Mesenchymal stem cell (in vitro differentiated cells and primary cell): ENCODE measurements around the gene DNAJB6.

Source experiments
- DNase-seq: peaks from one replicate; pipeline ENCODE4 v3.0.0-alpha.2; 2013
- H2AFZ ChIP-seq: one replicate; pipeline ENCODE4 v1.6.1; 2013; ENCODE audit warnings: low read depth, mild to moderate bottlenecking, control low read depth, inconsistent platforms, low read length, moderate library complexity
- H2AK5ac ChIP-seq: 2 replicates; pipeline ENCODE4 v1.6.1; 2013; ENCODE audit warnings: low read length, moderate library complexity, mild to moderate bottlenecking, inconsistent platforms; ENCODE audit not compliant: severe bottlenecking
- H2BK120ac ChIP-seq: one replicate; pipeline ENCODE4 v1.6.1; 2013; ENCODE audit warnings: low read depth, mild to moderate bottlenecking, inconsistent platforms, low read length, moderate library complexity
- H2BK12ac ChIP-seq, 2 experiments: one replicate each; pipeline ENCODE4 v1.6.1; 2013; ENCODE audit warnings: inconsistent platforms in 2 of 2, low read length in 2 of 2, mild to moderate bottlenecking in 2 of 2, moderate library complexity in 2 of 2, control low read depth in 1 of 2
- H2BK15ac ChIP-seq: one replicate; pipeline ENCODE4 v1.6.1; 2013; ENCODE audit warnings: mild to moderate bottlenecking, low read depth, inconsistent platforms; ENCODE audit not compliant: poor library complexity, severe bottlenecking
- H2BK5ac ChIP-seq: 2 replicates; pipeline ENCODE4 v1.6.1; 2013; ENCODE audit warnings: low read depth, mild to moderate bottlenecking, low read length, control low read depth, inconsistent platforms; ENCODE audit not compliant: poor library complexity, severe bottlenecking
- H3K14ac ChIP-seq, 2 experiments: one replicate each; pipeline ENCODE4 v1.6.1; 2013; ENCODE audit warnings: inconsistent platforms in 2 of 2, low read length in 2 of 2, control low read depth in 1 of 2, mild to moderate bottlenecking in 1 of 2, moderate library complexity in 1 of 2
- H3K18ac ChIP-seq, 2 experiments: one replicate each; pipeline ENCODE4 v1.6.1; 2013; ENCODE audit warnings: inconsistent platforms in 2 of 2, low read length in 2 of 2, control low read depth in 1 of 2, low read depth in 1 of 2, mild to moderate bottlenecking in 1 of 2
- H3K23ac ChIP-seq, 2 experiments: one replicate each; pipeline ENCODE4 v1.6.1; 2013; ENCODE audit warnings: inconsistent platforms in 2 of 2, low read length in 2 of 2, mild to moderate bottlenecking in 2 of 2, moderate library complexity in 2 of 2, control low read depth in 1 of 2
- H3K27ac ChIP-seq: 2 replicates; pipeline ENCODE4 v1.5.1; 2013; ENCODE audit warnings: mild to moderate bottlenecking, moderate library complexity, low read length, control low read depth, inconsistent platforms; ENCODE audit not compliant: poor library complexity, severe bottlenecking
- H3K27me3 ChIP-seq, 2 experiments: 2 replicates each; pipeline versions ENCODE4 v1.6.1 to v1.7.0; 2013; ENCODE audit warnings: low read length in 2 of 2, mild to moderate bottlenecking in 2 of 2, moderate library complexity in 2 of 2, control low read depth in 1 of 2, inconsistent platforms in 1 of 2; ENCODE audit not compliant: control insufficient read depth in 1 of 2, insufficient read depth in 1 of 2
- H3K36me3 ChIP-seq, 2 experiments: 2 replicates each; pipeline versions ENCODE4 v1.6.1 to v1.7.0; 2013; ENCODE audit warnings: low read length in 2 of 2, control low read depth in 1 of 2, inconsistent platforms in 1 of 2, low read depth in 1 of 2, mild to moderate bottlenecking in 1 of 2; ENCODE audit not compliant: insufficient read depth in 2 of 2, control insufficient read depth in 1 of 2
- H3K4ac ChIP-seq, 2 experiments: one replicate each; pipeline ENCODE4 v1.6.1; 2013; ENCODE audit warnings: inconsistent platforms in 2 of 2, low read length in 2 of 2, mild to moderate bottlenecking in 2 of 2, moderate library complexity in 2 of 2, control low read depth in 1 of 2, low read depth in 1 of 2
- H3K4me1 ChIP-seq: 2 replicates; pipeline ENCODE4 v1.6.1; 2013; ENCODE audit warnings: low read depth, low read length, control low read depth; ENCODE audit not compliant: control insufficient read depth, insufficient read depth
- H3K4me2 ChIP-seq: 2 replicates; pipeline ENCODE4 v1.6.1; 2013; ENCODE audit warnings: low read length, mild to moderate bottlenecking, inconsistent platforms; ENCODE audit not compliant: poor library complexity, severe bottlenecking
- H3K4me3 ChIP-seq, 2 experiments: 2 replicates each; pipeline versions ENCODE4 v1.5.1 to v1.7.0; 2013; ENCODE audit warnings: low read length in 2 of 2, mild to moderate bottlenecking in 2 of 2, control low read depth in 1 of 2, low read depth in 1 of 2; ENCODE audit not compliant: insufficient read depth in 1 of 2
- H3K79me1 ChIP-seq: replicated peaks from 2 replicates; pipeline ENCODE4 v1.6.1; 2013; ENCODE audit warnings: mild to moderate bottlenecking, control low read depth, low read length, inconsistent platforms; ENCODE audit not compliant: poor library complexity, severe bottlenecking
- H3K9ac ChIP-seq: 2 replicates; pipeline ENCODE4 v1.7.0; 2013; ENCODE audit warnings: mild to moderate bottlenecking, low read length, moderate library complexity
- H3K9me3 ChIP-seq: 2 replicates; pipeline ENCODE4 v1.7.0; 2013; ENCODE audit warnings: mild to moderate bottlenecking, low read length; ENCODE audit not compliant: control insufficient read depth
- H4K8ac ChIP-seq: one replicate; pipeline ENCODE4 v1.6.1; 2013; ENCODE audit warnings: inconsistent platforms, mild to moderate bottlenecking, low read length, moderate library complexity
- H4K91ac ChIP-seq: one replicate; pipeline ENCODE4 v1.6.1; 2013; ENCODE audit warnings: mild to moderate bottlenecking, low read length, inconsistent platforms
- WGBS: methylation state at CpG from one replicate; pipeline ENCODE4 v1.1.7; 2013; ENCODE audit warnings: mixed read lengths; 5-methylcytosine and 5-hydroxymethylcytosine counted together

The DNAJB6 gene

GRCh38 chr7:157384301-157384700 is 47.5 kb downstream of the DNAJB6 start:
- no peak overlapping the region for H3K4me3 ChIP-seq

GRCh38 chr7:157386979-157387800 is 50.4 kb downstream of the DNAJB6 start:
- Histone ChIP-seq H2BK15ac (no peak overlapping the region), H2BK120ac (no peak overlapping the region), H3K4me1 (peaks cover 23% of the 10 kb centered on the region), H3K4me2 (no peak overlapping the region), H3K14ac (no peak overlapping the region), H3K9ac (peak overlapping the region; percentile 27), H3K23ac (no peak overlapping the region), H3K79me1 (peaks cover 3% of the 10 kb centered on the region), H2BK5ac (no peak overlapping the region), H3K4ac (no peak overlapping the region), H2BK12ac (no peak overlapping the region), H3K9me3 (no peaks in the 10 kb centered on the region), H4K8ac (no peak overlapping the region), H4K91ac (no peak overlapping the region), H3K36me3 (peaks cover 31 to 80% of the 10 kb centered on the region in 2 experiments), H3K18ac (no peak overlapping the region), H3K27ac (no peak overlapping the region), H2AFZ (no peak overlapping the region), H3K27me3 (no peaks in the 10 kb centered on the region), H3K4me3 (no peak overlapping the region), H2AK5ac (no peak overlapping the region)
- DNase-seq: peak; percentile 80
- WGBS: 55% methylated on average over 23 of the region's 23 CpGs

More at GRCh38 chr7:157384301-157384700, 47.5 kb downstream of the DNAJB6 start:
- Histone ChIP-seq H3K4me2 (no peak overlapping the region), H2AK5ac (no peak overlapping the region), H3K4me1 (peaks cover 6% of the 10 kb centered on the region), H2AFZ (no peak overlapping the region), H3K23ac (no peak overlapping the region), H3K36me3 (peaks cover 23 to 78% of the 10 kb centered on the region in 2 experiments), H3K27me3 (no peaks in the 10 kb centered on the region), H2BK12ac (no peak overlapping the region), H3K14ac (no peak overlapping the region), H3K9me3 (no peaks in the 10 kb centered on the region), H3K18ac (no peak overlapping the region), H3K4ac (no peak overlapping the region), H4K8ac (no peak overlapping the region), H2BK5ac (no peak overlapping the region), H3K79me1 (no peaks in the 10 kb centered on the region), H4K91ac (no peak overlapping the region), H3K27ac (no peak overlapping the region), H2BK120ac (no peak overlapping the region), H2BK15ac (no peak overlapping the region), H3K9ac (no peak overlapping the region)
- WGBS: 92% methylated on average over 8 of the region's 9 CpGs
- DNase-seq: no peak

GRCh38 chr7:157388301-157388700 is 51.5 kb downstream of the DNAJB6 start:
- no peak overlapping the region for H2BK120ac ChIP-seq
- H2BK15ac ChIP-seq: no peak overlapping the region
- H2BK5ac ChIP-seq: no peak overlapping the region
- no peak overlapping the region for H4K8ac ChIP-seq
- no peaks in the 10 kb centered on the region for H3K27me3 ChIP-seq
- H3K9me3 ChIP-seq: no peaks in the 10 kb centered on the region
- no peak overlapping the region for H2BK12ac ChIP-seq
- H3K18ac ChIP-seq: no peak overlapping the region
- H2AFZ ChIP-seq: no peak overlapping the region
- no peak overlapping the region for H3K4me2 ChIP-seq
- H3K79me1 ChIP-seq: peaks cover 6% of the 10 kb centered on the region
- no peak overlapping the region for H3K14ac ChIP-seq
- peaks cover 23% of the 10 kb centered on the region for H3K4me1 ChIP-seq
- H3K4ac ChIP-seq: no peak overlapping the region
- H3K36me3 ChIP-seq: peaks cover 28 to 74% of the 10 kb centered on the region in 2 experiments
- H3K23ac ChIP-seq: no peak overlapping the region
- H2AK5ac ChIP-seq: no peak overlapping the region
- 100% methylated on average over 5 of the region's 5 CpGs for WGBS
- no peak overlapping the region for H3K9ac ChIP-seq
- no peak overlapping the region for H3K4me3 ChIP-seq
- DNase-seq: no peak
- no peak overlapping the region for H3K27ac ChIP-seq
- no peak overlapping the region for H4K91ac ChIP-seq

DNA sequence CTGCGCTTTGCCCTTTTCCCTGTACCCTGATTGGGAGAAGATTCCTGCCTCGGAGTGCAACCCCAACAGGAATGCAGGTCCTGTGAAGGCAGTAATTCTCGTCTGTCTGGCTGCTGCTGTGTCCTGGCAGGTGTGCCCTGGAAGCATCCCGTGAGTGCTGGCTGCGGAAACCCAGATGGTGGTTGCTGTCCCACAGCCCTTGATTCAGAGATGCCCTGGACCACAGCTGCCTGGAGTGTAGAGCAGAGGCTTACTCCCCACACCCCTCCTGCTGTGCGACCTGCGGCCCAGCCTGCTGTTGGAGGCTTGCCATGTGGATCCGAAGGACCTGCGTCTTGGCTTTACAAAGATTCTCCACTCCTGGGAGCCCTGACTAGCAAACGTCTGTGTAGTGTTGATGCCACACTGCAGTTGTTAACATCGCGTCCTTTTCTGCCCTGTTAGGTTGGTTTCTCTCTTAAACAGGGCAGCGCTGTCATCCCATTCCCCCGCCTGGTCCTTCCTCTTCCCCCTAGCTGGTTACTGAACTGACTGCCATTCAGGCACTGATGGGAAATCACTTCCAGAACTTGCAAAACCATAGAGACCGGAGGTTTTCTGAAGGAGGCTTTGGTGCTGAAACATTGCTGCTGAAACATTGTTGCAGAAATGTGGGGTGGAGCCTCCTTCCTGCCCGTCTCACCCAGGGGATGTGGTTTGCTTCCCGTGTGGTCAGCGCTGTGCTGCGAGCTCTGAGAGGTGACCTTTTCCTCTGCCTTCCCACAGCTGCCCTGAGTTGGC is 53.3 kb downstream of the DNAJB6 start:
- no peaks in the 10 kb centered on the region for H3K9me3 ChIP-seq
- no peak overlapping the region for H2AK5ac ChIP-seq
- H3K18ac ChIP-seq: no peak overlapping the region
- H3K9ac ChIP-seq: peak overlapping the region; percentile 27
- peak; percentile 19 for DNase-seq
- no peak overlapping the region for H4K91ac ChIP-seq
- H4K8ac ChIP-seq: no peak overlapping the region
- no peak overlapping the region for H3K4me2 ChIP-seq
- peaks cover 25% of the 10 kb centered on the region for H3K4me1 ChIP-seq
- WGBS: 93% methylated on average over 19 of the region's 19 CpGs
- no peak overlapping the region for H2BK120ac ChIP-seq
- H2BK15ac ChIP-seq: no peak overlapping the region
- H2AFZ ChIP-seq: no peak overlapping the region
- H3K4me3 ChIP-seq: no peak overlapping the region
- peak overlapping the region in 1 of 2 experiments; percentile 22 for H3K14ac ChIP-seq
- H3K23ac ChIP-seq: peak overlapping the region in 1 of 2 experiments; percentile 46
- H3K36me3 ChIP-seq: peaks cover 29 to 61% of the 10 kb centered on the region in 2 experiments
- no peak overlapping the region for H3K4ac ChIP-seq
- H2BK12ac ChIP-seq: no peak overlapping the region
- peak overlapping the region; percentile 76 for H3K27ac ChIP-seq
- H3K79me1 ChIP-seq: peaks cover 9% of the 10 kb centered on the region
- H2BK5ac ChIP-seq: no peak overlapping the region
- H3K27me3 ChIP-seq: no peaks in the 10 kb centered on the region
